ENCODE data around the gene ELOVL1. TPM values are rescaled to one million over a fixed set of nuclear protein-coding genes. Genes with fewer than 3 reads are reported as not detected.

Gene ELOVL1
- total RNA-seq, 4 donors from 2014 or later, result 149 to 434 (median 349) TPM

GRCh38 chr1:43334453-43335205 is 33.2 kb downstream of the ELOVL1 start:
- Histone ChIP-seq H3K36me3 (no peaks in the 10 kb centered on the region), H3K4me1 (peaks cover 11% of the 10 kb centered on the region), H3K27ac (no peak overlapping the region), H3K9me3 (no peaks in the 10 kb centered on the region), H3K4me3 (no peak overlapping the region), H3K27me3 (no peaks in the 10 kb centered on the region)
- 75% methylated on average over 7 of the region's 7 CpGs for WGBS
- TF ChIP-seq CTCF (IDR thresholded peaks at IDR 0.05) (no peak), POLR2AphosphoS5 (IDR thresholded peaks at IDR 0.05) (no peak), POLR2A (IDR thresholded peaks at IDR 0.05) (no peak), EP300 (IDR thresholded peaks at IDR 0.05) (no peak)
- peak in 1 of 2 donors; percentile 10 for DNase-seq (ENCODE audit: low spot score in 2 of 2)

GRCh38 chr1:43331688-43332087 is 36.1 kb downstream of the ELOVL1 start:
- 91% methylated on average over 5 of the region's 5 CpGs for WGBS
- H3K27ac ChIP-seq, result no peak overlapping the region
- DNase-seq (ENCODE audit: low spot score in 2 of 2), result no peak
- no peak overlapping the region for H3K4me3 ChIP-seq
- H3K36me3 ChIP-seq, result no peaks in the 10 kb centered on the region
- TF ChIP-seq POLR2A (IDR thresholded peaks at IDR 0.05) (no peak), POLR2AphosphoS5 (IDR thresholded peaks at IDR 0.05) (no peak), CTCF (IDR thresholded peaks at IDR 0.05) (no peak), EP300 (IDR thresholded peaks at IDR 0.05) (no peak)
- no peaks in the 10 kb centered on the region for H3K27me3 ChIP-seq
- H3K9me3 ChIP-seq, result peaks cover 10% of the 10 kb centered on the region
- H3K4me1 ChIP-seq, result peaks cover 12% of the 10 kb centered on the region

- H3K27me3 ChIP-seq, result no peaks in the 10 kb centered on the region
- WGBS, result 36% methylated on average over 6 of the region's 6 CpGs
Measured at GRCh38 chr1:43329995-43330751, 37.6 kb downstream of the ELOVL1 start.

GRCh38 chr1:43327549-43328292 is 40.1 kb downstream of the ELOVL1 start:
- H3K4me3 ChIP-seq, result no peak overlapping the region
- TF ChIP-seq POLR2AphosphoS5 (IDR thresholded peaks at IDR 0.05) (no peak), POLR2A (IDR thresholded peaks at IDR 0.05) (no peak), EP300 (IDR thresholded peaks at IDR 0.05) (no peak), CTCF (IDR thresholded peaks at IDR 0.05) (no peak)
- H3K36me3 ChIP-seq, result no peaks in the 10 kb centered on the region
- WGBS, result 83% methylated on average over 1 of the region's 1 CpG
- H3K27me3 ChIP-seq, result no peaks in the 10 kb centered on the region
- DNase-seq (ENCODE audit: low spot score in 2 of 2), result no peak
- H3K27ac ChIP-seq, result no peak overlapping the region
- H3K9me3 ChIP-seq, result peaks cover 14% of the 10 kb centered on the region
- peaks cover 12% of the 10 kb centered on the region for H3K4me1 ChIP-seq

More at GRCh38 chr1:43329995-43330751, 37.6 kb downstream of the ELOVL1 start:
- H3K4me1 ChIP-seq, result peaks cover 12% of the 10 kb centered on the region
- TF ChIP-seq EP300 (IDR thresholded peaks at IDR 0.05), result no peak
- TF ChIP-seq POLR2A (IDR thresholded peaks at IDR 0.05), result no peak
- no peak for TF ChIP-seq CTCF (IDR thresholded peaks at IDR 0.05)
- peaks cover 14% of the 10 kb centered on the region for H3K9me3 ChIP-seq
- no peak overlapping the region for H3K27ac ChIP-seq
- H3K36me3 ChIP-seq, result no peaks in the 10 kb centered on the region
- no peak overlapping the region for H3K4me3 ChIP-seq
- peak in 1 of 2 donors; percentile 76 for DNase-seq (ENCODE audit: low spot score in 2 of 2)
